ENCODE results near the gene SLC8A3.

Gene SLC8A3

GRCh38 chr14:70061108-70061507 is 127.6 kb downstream of the SLC8A3 start:
- no peak for DNase-seq

GRCh38 chr14:70059545-70059944 is 129.2 kb downstream of the SLC8A3 start:
- no peak for DNase-seq

GRCh38 chr14:70057519-70058136 is 131.1 kb downstream of the SLC8A3 start:
- no peak for DNase-seq

- DNase-seq: no peak
Measured at GRCh38 chr14:70052990-70053389, 135.8 kb downstream of the SLC8A3 start.

GRCh38 chr14:70050136-70050535 is 138.6 kb downstream of the SLC8A3 start:
- no peak for DNase-seq

- no peak for DNase-seq
Measured at GRCh38 chr14:70049605-70050004, 139.1 kb downstream of the SLC8A3 start.

GRCh38 chr14:70048313-70048654 is 140.5 kb downstream of the SLC8A3 start:
- DNase-seq: no peak

- DNase-seq: no peak
Measured at GRCh38 chr14:70047598-70048312, 141.0 kb downstream of the SLC8A3 start.

- DNase-seq: no peak
Measured at GRCh38 chr14:70045844-70046535, 142.8 kb downstream of the SLC8A3 start.

GRCh38 chr14:70045310-70045709 is 143.4 kb downstream of the SLC8A3 start:
- no peak for DNase-seq

- no peak for DNase-seq
Measured at GRCh38 chr14:70043001-70043400, 145.8 kb downstream of the SLC8A3 start.

- DNase-seq: no peak
Measured at GRCh38 chr14:70036665-70037064, 152.1 kb downstream of the SLC8A3 start.

GRCh38 chr14:70034257-70034656 is 154.5 kb downstream of the SLC8A3 start:
- no peak for DNase-seq

- no peak for DNase-seq
Measured at GRCh38 chr14:70033561-70033960, 155.2 kb downstream of the SLC8A3 start.

- no peak for DNase-seq
Measured at GRCh38 chr14:70033116-70033515, 155.6 kb downstream of the SLC8A3 start.

GRCh38 chr14:70032447-70032846 is 156.3 kb downstream of the SLC8A3 start:
- no peak for DNase-seq

GRCh38 chr14:70032016-70032415 is 156.7 kb downstream of the SLC8A3 start:
- no peak for DNase-seq

GRCh38 chr14:70029296-70030132 is 159.2 kb downstream of the SLC8A3 start:
- no peak for DNase-seq

GRCh38 chr14:70027785-70028428 is 160.8 kb downstream of the SLC8A3 start:
- DNase-seq: peak; percentile 49

GRCh38 chr14:70023871-70024270 is 164.9 kb downstream of the SLC8A3 start:
- no peak for DNase-seq

GRCh38 chr14:70022771-70023445 is 165.8 kb downstream of the SLC8A3 start:
- no peak for DNase-seq
